ENCODE data around the gene SLC25A30.
A peak's percentile ranks its signal among the peaks of the same experiment; 100 is the strongest.
"Not testable (repeated sequence)": the region's sequence is repeated elsewhere in the genome, so short reads cannot be mapped to it uniquely, and the experiment has no call there.

The SLC25A30 gene

DNA sequence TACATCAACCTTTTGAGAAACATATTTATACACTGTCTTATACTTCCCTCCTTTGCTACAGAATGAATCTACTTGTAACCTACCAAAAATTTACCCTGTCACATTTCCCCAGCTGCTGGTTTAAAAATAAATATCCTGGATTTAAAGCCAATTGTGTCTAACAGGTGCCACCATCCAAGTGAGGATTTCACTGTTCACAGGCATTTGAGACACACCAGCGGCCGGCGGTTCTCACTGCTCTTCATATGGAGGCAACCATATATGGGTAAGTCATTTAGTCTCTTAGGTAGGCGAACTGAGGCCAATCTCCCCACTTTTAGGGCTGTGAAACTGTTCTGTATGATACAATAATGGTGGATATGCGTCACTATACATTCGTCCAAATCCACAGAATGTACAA lies 26.2 kb downstream of the SLC25A30 start:
- no peak for DNase-seq (ENCODE audit: low read depth)

DNA sequence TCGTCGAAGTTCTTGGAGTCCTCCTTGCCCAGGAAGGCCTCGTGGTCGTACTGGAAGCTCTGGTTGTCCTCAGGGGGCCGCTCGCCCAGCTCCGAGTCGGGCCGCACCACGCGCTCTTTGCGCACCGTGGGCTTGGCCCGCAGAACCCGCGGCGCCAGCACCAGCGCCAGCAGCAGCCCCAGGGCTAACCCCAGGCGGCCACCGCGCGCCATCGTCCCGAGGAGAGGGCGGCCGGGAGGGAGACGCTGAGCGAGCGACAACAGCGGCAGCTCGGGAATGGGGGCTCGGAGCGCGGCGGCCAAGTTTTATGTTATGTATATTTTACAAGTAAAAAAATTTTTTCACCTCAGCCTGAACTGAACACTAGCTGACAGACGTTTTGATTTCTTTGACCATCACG lies 27.0 kb downstream of the SLC25A30 start:
- not testable (repeated sequence) for DNase-seq (ENCODE audit: low read depth)

DNA sequence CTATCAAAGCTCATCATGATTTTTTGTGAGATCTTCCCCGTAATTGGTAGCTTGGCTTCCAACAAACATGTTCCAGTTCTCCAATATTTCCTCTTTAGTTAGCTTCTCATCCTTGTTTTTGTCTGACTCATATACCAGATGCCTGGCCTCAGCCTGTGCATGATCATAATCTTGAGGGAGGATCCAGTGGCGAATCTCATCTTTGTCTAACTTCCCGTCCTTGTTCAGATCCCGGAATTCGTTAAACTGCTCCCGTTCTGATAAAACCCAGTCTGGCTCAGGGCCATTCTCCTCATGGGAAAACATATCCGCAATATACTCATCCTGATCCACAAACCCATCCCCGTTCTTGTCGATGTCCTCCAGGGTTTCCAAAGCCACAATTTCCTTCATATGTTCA lies 27.8 kb downstream of the SLC25A30 start:
- DNase-seq (ENCODE audit: low read depth): not testable (repeated sequence)

DNA sequence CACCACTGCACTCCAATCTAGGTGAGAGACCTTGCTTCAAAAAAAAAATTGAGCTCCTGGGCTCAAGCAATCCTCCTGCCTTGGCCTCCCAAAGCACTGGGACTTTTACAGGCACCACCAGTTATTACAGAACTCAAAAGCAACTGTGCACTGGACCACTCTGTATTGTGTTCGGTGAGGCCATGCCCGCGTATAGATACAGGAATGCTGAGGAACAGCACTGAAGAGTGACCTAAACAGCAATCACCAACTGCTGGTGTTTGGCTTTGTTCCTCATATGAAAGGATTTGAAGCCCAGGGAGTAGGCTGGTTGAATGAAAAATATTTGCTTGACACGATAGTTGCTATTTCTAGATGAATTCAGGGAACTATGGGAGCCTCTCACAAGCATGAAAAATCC lies 29.5 kb downstream of the SLC25A30 start:
- no peak for DNase-seq (ENCODE audit: low read depth)

DNA sequence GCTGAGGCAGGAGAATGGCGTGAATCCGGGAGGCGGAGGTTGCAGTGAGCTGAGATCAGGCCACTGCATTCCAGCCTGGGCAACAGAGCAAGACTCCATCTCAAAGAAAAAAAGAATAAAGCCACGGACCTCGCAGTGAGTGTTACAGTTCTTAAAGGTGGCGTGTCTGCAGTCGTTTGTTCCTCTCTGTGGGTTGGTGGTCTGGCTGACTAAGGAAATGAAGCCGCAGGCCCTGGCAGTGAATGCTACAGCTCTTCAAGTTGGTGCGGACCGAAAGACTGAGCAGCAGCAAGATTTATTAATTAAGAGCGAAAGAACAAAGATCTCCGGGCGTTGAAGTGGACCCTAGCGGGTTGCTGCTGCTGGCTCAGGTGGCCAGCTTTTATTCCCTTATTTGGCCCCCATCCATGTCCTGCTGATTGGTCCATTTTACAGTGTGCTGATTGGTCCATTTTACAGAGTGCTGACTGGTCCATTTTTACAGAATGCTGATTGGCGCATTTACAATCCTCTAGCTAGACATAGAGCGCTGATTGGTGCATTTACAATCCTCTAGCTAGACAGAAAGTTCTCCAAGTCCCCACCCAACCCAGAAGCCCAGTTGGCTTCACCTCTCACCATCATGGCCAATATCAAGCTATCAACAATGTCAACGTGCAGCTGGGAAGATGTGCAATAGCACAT lies 31.1 kb downstream of the SLC25A30 start:
- DNase-seq (ENCODE audit: low read depth): not testable (repeated sequence)

DNA sequence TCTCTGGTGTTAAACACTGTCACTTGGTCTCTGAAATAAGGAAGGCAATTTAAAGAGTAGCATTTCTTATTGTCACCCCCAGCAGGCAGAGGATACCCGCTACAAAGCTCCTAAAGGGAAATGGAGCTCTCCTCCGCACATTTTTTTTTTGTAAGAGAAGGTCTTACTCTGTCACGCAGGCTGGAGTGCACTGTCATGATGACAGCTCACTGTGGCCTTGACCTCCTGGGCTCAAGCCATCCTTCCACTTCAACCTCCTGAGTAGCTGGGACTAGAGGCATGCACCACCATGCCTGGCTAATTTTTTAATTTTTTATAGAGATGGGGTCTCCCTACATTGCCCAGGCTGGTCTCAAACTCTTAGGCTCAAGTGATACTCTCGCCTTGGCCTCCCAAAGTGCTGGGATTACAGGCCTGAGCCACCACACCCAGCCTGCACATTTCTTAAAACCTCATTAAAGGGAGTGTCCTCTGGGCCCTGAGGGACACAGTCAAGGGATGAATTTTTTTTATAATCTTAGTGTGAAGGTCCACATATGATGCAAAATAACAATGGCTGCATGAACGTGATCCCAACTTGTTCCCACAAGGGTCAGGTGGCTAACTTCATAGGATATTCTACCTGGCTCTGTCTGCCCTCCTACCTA lies 32.1 kb downstream of the SLC25A30 start:
- no peak for DNase-seq (ENCODE audit: low read depth)

DNA sequence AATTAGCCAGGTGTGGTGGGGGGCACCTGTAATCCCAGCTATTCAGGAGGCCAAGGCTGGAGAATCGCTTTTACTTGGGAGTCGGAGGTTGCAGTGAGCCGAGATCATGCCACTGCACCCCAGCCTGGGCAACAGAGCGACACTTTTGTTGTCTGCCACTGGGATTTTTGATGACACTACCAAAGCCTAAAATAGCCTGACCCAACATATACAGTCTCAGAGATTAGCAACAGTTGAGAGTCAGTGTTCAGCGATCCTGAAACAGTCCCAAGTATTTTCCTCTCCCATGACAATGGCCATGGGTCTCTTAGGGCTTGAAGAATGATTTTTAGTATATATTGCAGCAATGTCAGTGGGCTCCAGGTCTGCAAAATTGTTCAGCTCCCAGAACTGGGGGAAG lies 32.9 kb downstream of the SLC25A30 start:
- no peak for DNase-seq (ENCODE audit: low read depth)

DNA sequence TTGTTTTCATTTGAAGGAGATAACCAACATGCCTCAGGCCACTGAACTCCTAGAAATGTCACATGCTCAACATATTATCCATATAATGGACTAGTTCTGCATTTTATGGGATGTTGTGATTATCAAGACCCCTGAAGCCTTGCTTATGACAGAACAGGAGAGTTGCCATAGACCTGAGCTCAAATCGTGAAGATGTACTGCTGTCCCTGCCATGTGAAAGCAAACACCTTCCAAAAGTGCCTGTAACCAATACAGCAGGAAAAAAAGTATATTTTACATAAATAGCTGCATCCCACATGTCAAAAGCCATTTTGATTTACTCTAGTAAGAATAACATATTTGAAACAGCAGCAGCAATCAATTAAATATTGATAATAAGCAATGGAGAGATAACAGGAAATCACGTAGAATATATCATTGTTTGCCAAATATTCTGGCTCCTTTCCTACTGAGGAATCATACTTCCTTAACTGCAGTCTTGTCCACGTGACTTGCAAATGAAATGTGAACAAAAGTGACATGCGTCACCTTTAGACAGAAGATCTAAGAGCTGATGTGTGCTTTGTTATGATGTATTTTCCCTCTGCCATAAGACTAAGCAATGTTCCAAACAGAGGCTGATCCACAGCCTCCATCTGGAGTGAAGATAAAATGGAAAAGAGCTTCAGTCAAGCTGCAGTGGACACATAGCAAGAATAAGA lies 33.5 kb downstream of the SLC25A30 start:
- no peak for DNase-seq (ENCODE audit: low read depth)

DNA sequence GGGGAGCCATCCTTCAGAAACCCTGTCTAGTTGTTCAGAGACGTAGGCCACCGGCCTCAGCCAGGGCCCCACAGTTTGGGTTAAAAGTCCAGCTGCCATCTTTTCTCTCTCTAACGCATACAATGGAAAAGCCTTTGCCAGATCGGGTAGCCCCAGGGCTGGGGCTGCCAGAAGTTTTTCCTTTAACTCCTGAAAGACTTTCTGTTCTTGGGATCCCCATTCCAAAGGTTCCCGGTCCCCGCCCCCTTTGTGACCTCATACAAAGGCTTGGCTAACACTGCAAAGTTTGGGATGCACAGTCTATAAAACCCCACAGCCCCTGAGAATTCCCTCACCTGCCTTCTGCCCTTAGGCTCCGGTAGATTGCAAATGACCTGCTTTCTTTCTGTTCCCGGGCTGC lies 35.4 kb downstream of the SLC25A30 start:
- DNase-seq (ENCODE audit: low read depth): not testable (repeated sequence)

DNA sequence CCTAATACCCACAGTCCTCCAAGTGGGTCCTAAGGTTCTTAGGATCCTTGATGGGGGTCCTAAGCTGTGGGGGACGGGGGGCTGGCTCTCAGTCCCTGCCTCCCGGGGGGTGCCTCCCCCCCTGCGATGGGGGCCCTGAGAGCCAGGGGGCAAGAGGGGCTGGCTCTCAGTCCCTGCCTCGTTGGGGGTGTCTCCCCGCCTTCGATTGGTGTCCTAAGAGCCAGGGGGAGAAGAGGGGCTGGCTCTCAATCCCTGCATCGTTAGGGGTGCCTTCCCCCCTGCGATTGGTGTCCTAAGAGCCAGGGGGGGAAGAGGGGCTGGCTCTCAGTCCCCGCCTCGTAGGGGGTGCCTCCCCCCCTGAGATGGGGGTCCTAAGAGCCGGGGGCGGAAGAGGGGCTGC lies 37.0 kb downstream of the SLC25A30 start:
- DNase-seq (ENCODE audit: low read depth): no peak

DNA sequence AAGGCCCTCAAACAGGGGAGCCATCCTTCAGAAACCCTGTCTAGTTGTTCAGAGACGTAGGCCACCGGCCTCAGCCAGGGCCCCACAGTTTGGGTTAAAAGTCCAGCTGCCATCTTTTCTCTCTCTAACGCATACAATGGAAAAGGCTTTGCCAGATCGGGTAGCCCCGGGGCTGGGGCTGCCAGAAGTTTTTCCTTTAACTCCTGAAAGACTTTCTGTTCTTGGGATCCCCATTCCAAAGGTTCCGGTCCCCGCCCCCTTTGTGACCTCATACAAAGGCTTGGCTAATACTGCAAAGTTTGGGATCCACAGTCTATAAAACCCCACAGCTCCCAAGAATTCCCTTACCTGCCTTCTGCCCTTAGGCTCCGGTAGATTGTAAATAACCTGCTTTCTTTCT lies 37.5 kb downstream of the SLC25A30 start:
- not testable (repeated sequence) for DNase-seq (ENCODE audit: low read depth)

DNA sequence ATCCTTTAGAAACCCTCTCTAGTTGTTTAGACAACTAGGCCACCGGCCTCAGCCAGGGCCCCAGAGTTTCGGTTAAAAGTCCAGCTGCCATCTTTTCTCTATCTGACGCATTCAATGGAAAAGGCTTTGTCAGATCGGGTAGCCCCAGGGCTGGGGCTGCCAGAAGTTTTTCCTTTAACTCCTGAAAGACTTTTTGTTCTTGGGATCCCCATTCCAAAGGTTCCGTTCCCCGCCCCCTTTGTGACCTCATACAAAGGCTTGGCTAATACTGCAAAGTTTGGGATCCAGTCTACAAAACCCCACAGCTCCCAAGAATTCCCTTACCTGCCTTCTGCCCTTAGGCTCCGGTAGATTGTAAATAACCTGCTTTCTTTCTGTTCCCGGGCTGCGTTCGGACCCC lies 38.7 kb downstream of the SLC25A30 start:
- not testable (repeated sequence) for DNase-seq (ENCODE audit: low read depth)

DNA sequence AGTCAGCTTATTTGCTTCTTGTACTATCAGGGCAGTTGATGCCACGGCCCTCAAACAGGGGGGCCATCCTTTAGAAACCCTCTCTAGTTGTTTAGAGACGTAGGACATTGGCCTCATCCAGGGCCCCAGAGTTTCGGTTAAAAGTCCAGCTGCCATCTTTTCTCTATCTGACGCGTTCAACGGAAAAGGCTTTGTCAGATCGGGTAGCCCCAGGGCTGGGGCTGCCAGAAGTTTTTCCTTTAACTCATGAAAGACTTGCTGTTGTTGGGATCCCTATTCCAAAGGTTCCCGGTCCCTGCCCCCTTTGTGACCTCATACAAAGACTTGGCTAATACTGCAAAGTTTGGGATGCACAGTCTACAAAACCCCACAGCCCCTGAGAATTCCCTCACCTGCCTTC lies 39.4 kb downstream of the SLC25A30 start:
- not testable (repeated sequence) for DNase-seq (ENCODE audit: low read depth)

DNA sequence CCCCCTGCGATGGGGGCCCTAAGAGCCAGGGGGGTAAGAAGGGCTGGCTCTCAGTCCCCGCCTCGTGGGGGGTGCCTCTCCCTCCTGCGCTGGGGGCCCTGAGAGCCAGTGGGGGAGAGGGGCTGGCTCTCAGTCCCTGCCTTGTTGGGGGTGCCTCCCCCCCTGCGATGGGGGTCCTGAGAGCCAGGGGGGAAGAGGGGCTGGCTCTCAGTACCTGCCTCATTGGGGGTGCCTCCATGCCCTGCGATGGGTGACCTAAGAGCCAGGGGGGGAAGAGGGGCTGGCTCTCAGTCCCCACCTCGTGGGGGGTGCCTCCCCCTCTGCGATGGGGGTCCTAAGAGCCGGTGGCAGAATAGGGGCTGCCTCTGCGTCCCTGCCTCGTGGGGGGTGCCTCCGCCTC lies 40.9 kb downstream of the SLC25A30 start:
- DNase-seq (ENCODE audit: low read depth): not testable (repeated sequence)

DNA sequence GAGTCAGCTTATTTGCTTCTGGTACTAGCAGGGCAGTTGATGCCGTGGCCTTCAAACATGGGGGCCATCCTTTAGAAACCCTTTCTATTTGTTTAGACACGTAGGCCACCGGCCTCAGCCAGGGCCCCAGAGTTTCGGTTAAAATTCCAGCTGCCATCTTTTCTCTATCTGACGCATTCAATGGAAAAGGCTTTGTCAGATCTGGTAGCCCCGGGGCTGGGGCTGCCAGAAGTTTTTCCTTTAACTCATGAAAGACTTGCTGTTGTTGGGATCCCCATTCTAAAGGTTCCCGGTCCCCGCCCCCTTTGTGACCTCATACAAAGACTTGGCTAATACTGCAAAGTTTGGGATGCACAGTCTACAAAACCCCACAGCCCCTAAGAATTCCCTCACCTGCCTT lies 41.5 kb downstream of the SLC25A30 start:
- not testable (repeated sequence) for DNase-seq (ENCODE audit: low read depth)

DNA sequence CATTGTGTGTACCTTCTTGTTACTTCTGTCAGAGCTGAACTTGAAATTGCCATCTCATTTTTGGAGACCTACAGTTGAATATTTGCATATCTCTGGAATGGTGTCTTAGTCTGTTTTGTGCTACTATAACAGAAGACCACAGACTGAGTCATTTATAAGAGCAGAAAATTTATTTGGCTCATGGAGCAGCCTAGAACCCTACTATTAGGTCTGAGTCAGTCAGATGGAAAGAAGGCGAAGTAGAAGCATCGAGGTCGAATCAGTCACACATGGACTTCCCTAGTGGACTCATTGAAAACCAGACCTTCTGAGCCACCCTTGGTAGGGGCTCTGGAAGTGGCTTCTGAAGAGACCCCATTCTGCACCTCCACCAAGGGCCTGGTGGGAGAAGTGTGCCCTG lies 43.3 kb downstream of the SLC25A30 start:
- no peak for DNase-seq (ENCODE audit: low read depth)

DNA sequence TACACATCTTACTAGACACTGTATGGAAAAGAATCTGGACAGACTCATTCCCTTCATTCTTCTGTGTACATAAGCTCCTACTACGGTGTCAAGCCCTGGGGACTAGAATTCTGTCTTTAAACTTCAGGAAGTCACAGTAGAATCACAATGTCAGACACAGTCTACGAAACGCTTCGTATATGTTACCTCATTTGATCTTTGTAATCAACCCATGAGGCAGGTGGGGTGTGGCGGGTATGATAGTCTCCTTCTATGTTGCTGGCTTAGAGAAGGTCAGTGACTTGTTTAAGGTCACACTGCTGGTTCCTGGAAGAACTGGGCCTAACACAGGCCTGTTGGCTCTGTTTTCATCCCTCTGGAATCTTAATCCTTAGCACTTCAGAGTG lies 45.0 kb downstream of the SLC25A30 start:
- no peak for DNase-seq (ENCODE audit: low read depth)

DNA sequence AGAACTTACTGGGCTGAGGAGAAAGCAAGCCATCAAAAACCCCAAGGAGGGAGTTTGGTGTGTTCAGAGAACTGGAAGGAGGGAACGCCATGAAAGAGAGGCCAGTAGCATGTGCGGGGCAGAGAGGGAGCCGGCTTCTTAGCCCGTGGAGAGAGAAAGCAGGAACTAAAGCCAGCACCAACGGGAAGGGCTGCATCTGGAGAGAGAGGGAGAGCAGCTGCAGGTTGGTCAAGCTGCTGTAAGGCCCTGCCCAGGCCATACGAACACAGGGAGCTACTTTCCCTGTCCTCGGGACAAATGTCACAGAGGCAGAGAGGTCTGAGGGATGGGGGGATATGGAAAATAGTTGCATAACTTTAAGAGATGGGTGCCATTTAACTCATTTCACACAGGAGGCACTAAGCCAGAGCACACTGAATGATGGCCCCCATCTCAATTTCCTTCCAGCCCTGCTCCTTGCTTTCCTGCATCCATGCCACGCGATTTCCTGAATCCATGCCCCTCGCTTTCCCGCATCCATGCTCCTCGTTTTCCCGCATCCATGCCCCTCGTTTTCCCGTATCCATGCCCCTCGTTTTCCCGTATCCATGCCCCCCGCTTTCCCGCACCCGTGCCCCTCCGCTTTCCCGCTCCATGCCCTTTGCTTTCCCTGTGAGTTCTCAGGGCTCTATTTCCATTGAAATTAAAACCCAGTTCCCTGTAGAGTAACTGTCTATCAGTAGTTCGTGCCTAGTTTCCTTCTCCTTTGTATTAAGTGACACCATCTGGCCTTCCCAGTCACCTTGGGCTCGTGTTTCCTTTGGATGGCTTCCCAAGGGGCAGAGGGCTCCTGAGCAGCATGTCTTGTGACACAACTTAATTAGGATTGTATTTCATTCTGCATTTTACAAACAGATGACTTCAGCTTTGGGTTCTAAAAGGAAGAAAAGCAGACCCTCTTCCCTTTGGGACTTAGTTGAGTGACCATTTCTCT lies 45.7 kb downstream of the SLC25A30 start:
- no peak for DNase-seq (ENCODE audit: low read depth)

DNA sequence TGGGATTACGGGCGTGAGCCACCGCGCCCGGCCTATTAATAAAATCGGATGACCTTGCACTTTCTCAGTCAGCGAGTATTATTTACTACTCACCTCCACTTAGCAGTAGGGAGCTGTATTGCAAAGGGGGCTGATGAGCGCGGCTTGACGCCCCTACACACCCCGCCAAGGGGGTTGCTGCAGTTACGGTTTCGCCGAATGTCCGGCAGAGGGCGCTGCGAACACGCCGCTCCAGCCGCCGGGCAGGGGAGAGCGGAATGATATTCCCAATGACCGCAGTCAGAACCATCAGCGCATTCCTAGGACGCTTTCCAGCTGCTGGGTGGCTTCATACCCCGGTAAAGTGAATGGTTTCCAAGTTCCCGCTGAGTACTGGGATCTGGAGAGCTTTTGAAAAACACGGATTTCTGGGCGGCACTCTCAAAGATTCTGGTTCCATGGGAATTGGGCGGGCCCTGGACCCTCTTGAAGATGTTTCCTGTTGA lies 47.2 kb downstream of the SLC25A30 start:
- DNase-seq (ENCODE audit: low read depth): peak; percentile 31

DNA sequence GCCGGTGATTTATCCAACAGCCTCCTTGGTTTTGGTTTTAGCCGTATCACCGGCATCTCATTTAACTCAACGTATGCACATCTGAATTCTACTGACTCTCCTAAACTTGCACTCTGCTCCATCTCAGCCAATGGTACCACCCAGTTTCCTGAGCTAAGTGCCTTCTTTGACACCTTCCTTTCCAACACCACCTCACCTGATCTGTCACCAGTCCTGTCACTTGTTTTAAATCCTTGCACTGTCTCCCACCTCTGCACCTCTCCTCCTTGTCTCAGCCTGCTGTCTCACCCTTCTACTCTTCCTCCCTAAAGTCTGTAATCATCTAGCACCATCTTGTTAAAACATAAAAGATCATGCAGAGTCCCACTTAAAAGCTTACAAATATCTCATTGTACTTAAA lies 49.1 kb downstream of the SLC25A30 start:
- DNase-seq (ENCODE audit: low read depth): no peak

DNA sequence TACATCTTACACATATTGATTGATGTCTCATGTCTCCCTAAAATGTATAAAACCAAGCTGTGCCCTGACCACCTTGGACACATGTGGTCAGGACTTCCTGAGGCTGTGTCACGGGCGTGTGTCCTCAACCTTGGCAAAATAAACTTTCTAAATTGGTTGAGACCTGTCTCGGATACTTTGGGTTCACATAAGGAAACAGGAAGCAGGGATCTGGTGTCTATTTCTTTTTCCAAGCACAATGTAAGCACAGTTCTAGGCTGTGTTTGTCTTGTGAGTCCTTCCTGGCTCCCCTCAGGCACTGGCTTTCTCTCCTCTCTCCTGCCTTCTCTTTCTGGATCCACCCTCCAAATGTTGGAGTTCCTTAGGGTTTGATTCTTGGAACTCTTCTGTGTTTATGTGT lies 49.6 kb downstream of the SLC25A30 start:
- DNase-seq (ENCODE audit: low read depth): no peak

DNA sequence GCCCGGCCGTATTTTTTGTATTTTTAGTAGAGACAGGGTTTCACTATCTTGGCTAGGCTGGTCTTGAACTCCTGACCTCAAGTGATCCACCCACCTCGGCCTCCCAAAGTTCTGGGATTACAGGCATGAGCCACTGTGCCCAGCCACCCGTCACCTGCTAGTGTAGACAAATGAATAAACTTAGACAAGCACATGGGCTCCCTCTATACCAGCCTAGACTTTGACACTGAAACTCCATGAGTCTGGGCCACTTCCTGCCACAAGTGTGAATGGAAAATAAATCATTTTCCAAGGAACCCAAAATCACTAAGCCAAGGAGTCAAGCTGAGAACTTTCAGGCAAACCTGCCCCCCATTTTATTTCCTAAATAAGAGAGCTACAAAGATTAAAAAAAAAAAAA lies 50.2 kb downstream of the SLC25A30 start:
- no peak for DNase-seq (ENCODE audit: low read depth)

Data from stimulated activated CD8-positive, alpha-beta memory T cell treated with anti-CD3 and anti-CD28 coated beads, Interleukin-4, amount 100 ng/mL, for 24 hours (primary cell).